ENCODE data around the gene COLGALT1.

COLGALT1 gene

DNA sequence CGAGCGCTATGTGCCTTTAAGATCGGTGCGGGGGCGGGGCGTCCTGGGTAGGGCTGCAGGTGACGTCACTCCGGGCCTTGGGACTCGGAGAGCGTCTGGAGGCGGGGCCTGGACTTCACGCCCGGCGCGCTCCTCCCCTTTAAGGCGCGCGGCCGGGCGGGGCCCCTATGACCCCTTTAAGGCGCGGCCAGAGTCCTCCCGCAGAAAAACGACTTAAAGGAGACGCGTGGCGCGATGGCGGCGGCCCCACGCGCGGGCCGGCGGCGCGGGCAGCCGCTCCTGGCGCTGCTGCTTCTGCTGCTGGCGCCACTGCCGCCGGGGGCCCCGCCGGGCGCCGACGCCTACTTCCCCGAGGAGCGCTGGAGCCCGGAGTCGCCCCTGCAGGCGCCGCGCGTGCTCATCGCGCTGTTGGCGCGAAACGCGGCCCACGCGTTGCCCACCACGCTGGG is at the start of gene COLGALT1:
Gene COLGALT1, plus strand, starts transcription at position 170 of the 449 bp plus-strand sequence. Its CDS starts 65 bp downstream, at position 235.
- TF ChIP-seq TEAD4 (IDR thresholded peaks at IDR 0.05) (no peak), EGR1 (IDR thresholded peaks at IDR 0.05) (peak; percentile 70), TAF1 (IDR thresholded peaks at IDR 0.05; ENCODE audit: low read depth) (no peak), EP300 (IDR thresholded peaks at IDR 0.05; ENCODE audit: borderline replicate concordance) (no peak), USF1 (IDR thresholded peaks at IDR 0.05) (no peak), YY1 (IDR thresholded peaks at IDR 0.05; ENCODE audit: low read depth) (peak; percentile 73), MAX (IDR thresholded peaks at IDR 0.05) (0 out of 2 replicates have a peak, but pooled peaks have one; percentile 54), RAD21 (IDR thresholded peaks at IDR 0.05; ENCODE audit: low read depth) (no peak), CREB1 (IDR thresholded peaks at IDR 0.05; ENCODE audit: low read depth) (peak; percentile 62), NFIC (IDR thresholded peaks at IDR 0.05) (no peak), TCF12 (IDR thresholded peaks at IDR 0.05; ENCODE audit: low read depth) (no peak), CEBPB (IDR thresholded peaks at IDR 0.05) (no peak), FOXM1 (IDR thresholded peaks at IDR 0.05; ENCODE audit: borderline replicate concordance, low read depth) (no peak), ZBTB7A (IDR thresholded peaks at IDR 0.05; ENCODE audit: low read depth) (no peak)
- TF ChIP-seq, protein P1, sequence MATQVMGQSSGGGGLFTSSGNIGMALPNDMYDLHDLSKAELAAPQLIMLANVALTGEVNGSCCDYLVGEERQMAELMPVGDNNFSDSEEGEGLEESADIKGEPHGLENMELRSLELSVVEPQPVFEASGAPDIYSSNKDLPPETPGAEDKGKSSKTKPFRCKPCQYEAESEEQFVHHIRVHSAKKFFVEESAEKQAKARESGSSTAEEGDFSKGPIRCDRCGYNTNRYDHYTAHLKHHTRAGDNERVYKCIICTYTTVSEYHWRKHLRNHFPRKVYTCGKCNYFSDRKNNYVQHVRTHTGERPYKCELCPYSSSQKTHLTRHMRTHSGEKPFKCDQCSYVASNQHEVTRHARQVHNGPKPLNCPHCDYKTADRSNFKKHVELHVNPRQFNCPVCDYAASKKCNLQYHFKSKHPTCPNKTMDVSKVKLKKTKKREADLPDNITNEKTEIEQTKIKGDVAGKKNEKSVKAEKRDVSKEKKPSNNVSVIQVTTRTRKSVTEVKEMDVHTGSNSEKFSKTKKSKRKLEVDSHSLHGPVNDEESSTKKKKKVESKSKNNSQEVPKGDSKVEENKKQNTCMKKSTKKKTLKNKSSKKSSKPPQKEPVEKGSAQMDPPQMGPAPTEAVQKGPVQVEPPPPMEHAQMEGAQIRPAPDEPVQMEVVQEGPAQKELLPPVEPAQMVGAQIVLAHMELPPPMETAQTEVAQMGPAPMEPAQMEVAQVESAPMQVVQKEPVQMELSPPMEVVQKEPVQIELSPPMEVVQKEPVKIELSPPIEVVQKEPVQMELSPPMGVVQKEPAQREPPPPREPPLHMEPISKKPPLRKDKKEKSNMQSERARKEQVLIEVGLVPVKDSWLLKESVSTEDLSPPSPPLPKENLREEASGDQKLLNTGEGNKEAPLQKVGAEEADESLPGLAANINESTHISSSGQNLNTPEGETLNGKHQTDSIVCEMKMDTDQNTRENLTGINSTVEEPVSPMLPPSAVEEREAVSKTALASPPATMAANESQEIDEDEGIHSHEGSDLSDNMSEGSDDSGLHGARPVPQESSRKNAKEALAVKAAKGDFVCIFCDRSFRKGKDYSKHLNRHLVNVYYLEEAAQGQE (IDR thresholded peaks at IDR 0.05; ENCODE audit: low read depth): no peak

DNA sequence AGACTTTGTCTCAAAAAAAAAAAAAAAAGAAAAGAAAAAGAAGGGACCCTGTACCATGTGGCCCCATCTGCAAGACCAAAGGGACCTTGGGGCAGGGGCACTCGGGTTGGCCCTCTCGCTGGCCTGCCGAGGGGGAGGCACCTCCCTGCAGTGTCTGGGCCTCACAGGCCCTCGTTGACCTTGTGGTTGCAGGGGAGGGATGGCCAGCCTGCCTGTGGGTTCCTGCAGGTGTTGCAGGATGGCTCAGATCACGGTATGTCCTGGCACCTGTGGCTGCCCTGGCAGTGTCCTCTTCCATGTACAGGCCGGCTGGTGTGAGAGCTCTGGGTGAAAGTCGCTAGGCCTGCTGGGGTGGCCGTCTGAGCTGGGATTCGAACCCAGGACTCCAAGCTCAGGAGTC is 48.7 kb upstream of the COLGALT1 start:
- TF ChIP-seq, protein P1 (IDR thresholded peaks at IDR 0.05; ENCODE audit: low read depth): no peak

DNA sequence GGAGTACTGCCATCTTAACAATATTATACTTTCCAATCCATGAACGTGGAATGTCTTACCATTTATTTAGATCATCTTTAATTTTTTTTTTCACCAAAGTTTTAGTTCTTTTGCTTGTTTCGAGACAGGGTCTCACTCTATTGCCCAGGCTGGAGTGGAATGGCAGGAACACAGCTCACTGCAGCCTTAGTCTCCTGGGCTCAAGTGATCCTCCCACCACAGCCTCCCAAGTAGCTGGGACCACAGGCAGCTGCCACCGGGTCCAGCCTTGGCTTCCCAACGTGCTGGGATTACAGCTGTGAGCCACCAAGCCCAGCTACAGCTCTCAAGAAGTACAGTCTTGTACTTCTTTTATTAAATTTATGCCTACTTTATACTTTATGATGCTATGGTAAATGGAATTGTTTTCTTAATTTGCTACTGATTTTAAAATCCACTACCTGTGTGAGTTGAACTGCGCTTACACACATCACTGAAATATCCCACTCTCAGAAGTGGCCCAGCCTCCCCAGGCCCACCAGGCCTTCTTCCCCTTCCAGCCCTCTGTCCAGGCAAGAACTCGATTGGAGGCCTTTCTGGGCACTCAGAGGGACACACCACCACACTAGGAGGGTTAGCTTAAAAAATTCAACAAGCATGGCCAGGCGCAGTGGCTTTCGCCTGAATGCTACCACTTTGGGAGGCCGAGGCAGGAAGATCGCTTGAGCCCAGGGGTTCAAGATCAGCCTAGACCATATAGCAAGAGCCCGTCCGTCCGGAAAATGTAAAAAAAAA is 45.0 kb upstream of the COLGALT1 start:
- TF ChIP-seq USF1 (IDR thresholded peaks at IDR 0.05): no peak
- TF ChIP-seq TAF1 (IDR thresholded peaks at IDR 0.05; ENCODE audit: low read depth): no peak
- no peak for TF ChIP-seq TCF12 (IDR thresholded peaks at IDR 0.05; ENCODE audit: low read depth)
- no peak for TF ChIP-seq MAX (IDR thresholded peaks at IDR 0.05)
- no peak for TF ChIP-seq EP300 (IDR thresholded peaks at IDR 0.05; ENCODE audit: borderline replicate concordance)
- no peak for TF ChIP-seq RAD21 (IDR thresholded peaks at IDR 0.05; ENCODE audit: low read depth)
- TF ChIP-seq, protein P1 (IDR thresholded peaks at IDR 0.05; ENCODE audit: low read depth): no peak
- no peak for TF ChIP-seq CREB1 (IDR thresholded peaks at IDR 0.05; ENCODE audit: low read depth)
- TF ChIP-seq CEBPB (IDR thresholded peaks at IDR 0.05): no peak
- TF ChIP-seq YY1 (IDR thresholded peaks at IDR 0.05; ENCODE audit: low read depth): no peak

GRCh38 chr19:17511724-17512573 is 43.5 kb upstream of the COLGALT1 start:
- TF ChIP-seq TAF1 (IDR thresholded peaks at IDR 0.05; ENCODE audit: low read depth): no peak
- no peak for TF ChIP-seq FOXM1 (IDR thresholded peaks at IDR 0.05; ENCODE audit: borderline replicate concordance, low read depth)
- TF ChIP-seq CREB1 (IDR thresholded peaks at IDR 0.05; ENCODE audit: low read depth): no peak
- peak; percentile 76 for TF ChIP-seq ZBTB7A (IDR thresholded peaks at IDR 0.05; ENCODE audit: low read depth)
- no peak for TF ChIP-seq CEBPB (IDR thresholded peaks at IDR 0.05)
- peak; percentile 43 for TF ChIP-seq USF1 (IDR thresholded peaks at IDR 0.05)
- TF ChIP-seq MAX (IDR thresholded peaks at IDR 0.05): peak; percentile 95
- no peak for TF ChIP-seq TCF12 (IDR thresholded peaks at IDR 0.05; ENCODE audit: low read depth)
- no peak for TF ChIP-seq EP300 (IDR thresholded peaks at IDR 0.05; ENCODE audit: borderline replicate concordance)
- TF ChIP-seq YY1 (IDR thresholded peaks at IDR 0.05; ENCODE audit: low read depth): no peak
- no peak; the same call in 1 of the 2 replicates for TF ChIP-seq TEAD4 (IDR thresholded peaks at IDR 0.05)
- 0 out of 2 replicates have a peak, but pooled peaks have one; percentile 20 for TF ChIP-seq NFIC (IDR thresholded peaks at IDR 0.05)
- TF ChIP-seq EGR1 (IDR thresholded peaks at IDR 0.05): peak; percentile 58
- TF ChIP-seq, protein P1 (IDR thresholded peaks at IDR 0.05; ENCODE audit: low read depth): no peak
